Measurements from ENCODE around the gene TGM2.

TGM2 gene

DNA sequence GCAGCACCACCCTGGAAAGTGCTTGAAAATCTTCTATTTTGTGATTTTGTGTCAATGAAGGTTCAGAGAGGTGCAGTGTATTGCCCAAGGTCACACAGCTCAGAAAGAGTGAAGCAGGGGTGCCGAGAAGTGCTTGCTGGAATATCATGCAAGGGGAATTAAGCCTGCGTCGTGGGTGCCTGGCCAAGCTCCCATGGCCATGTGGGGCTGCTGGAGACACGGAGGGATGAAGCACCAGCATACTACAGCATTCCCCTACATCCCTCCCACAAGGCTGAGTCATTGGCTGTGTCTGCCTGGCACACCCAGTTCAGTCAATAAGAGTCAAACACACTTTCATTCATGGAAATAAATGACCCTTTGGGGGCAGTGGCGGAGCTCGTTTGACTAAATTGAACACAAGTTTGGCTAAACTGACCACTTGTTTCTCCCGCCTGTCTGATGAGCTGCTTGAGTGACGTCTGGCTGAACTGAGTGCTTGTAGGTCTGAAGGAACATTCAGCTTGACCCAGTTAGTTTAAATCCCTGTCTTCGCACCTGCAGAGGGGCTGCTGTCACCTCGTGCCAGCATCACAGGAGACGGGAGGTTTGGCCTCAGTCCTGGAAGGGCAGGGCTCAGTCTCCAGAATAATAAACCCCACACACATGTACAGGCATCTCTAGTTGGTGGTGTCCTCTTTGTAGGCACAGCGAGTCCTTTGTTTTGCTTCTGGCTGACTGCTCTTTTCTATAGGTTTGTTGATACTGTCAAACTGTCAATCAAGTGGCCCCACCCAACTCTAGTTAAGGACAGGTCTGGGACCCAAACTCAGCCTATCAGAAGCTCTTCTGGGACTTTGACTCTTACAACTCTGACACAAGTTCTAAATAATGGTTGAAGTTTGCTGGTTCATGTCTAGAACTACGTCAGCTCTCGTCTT, 8.4 kb upstream of the TGM2 start:
- DNase-seq = no peak

DNA sequence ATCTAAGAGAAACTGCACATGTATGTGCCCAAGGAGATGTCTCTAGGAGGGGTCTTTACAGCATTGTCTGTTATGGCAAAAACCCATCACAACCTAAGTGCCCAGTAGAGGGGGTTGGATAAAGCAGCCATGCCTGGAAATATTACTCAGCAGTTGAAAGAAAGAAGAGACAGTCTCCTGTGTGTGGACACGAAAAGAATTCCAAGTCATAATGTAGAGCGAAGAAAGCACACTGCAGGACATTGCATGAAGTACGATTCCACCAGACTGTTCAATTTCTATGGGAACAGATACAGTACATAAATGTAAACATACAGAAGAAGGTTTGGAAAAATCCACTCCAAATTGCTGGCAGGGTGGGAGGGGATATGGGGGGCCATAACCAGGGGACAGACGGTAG, 7.3 kb upstream of the TGM2 start:
- no peak for DNase-seq

GRCh38 chr20:38171675-38172043, 6.6 kb upstream of the TGM2 start:
- DNase-seq = no peak

GRCh38 chr20:38170826-38171674, 6.0 kb upstream of the TGM2 start:
- DNase-seq = no peak

- no peak for DNase-seq
Observed at GRCh38 chr20:38170219-38170825, 5.3 kb upstream of the TGM2 start.

- no peak for DNase-seq
Observed at GRCh38 chr20:38169636-38170193, 4.6 kb upstream of the TGM2 start.

- DNase-seq = no peak
Observed at GRCh38 chr20:38168791-38169589, 3.9 kb upstream of the TGM2 start.

DNA sequence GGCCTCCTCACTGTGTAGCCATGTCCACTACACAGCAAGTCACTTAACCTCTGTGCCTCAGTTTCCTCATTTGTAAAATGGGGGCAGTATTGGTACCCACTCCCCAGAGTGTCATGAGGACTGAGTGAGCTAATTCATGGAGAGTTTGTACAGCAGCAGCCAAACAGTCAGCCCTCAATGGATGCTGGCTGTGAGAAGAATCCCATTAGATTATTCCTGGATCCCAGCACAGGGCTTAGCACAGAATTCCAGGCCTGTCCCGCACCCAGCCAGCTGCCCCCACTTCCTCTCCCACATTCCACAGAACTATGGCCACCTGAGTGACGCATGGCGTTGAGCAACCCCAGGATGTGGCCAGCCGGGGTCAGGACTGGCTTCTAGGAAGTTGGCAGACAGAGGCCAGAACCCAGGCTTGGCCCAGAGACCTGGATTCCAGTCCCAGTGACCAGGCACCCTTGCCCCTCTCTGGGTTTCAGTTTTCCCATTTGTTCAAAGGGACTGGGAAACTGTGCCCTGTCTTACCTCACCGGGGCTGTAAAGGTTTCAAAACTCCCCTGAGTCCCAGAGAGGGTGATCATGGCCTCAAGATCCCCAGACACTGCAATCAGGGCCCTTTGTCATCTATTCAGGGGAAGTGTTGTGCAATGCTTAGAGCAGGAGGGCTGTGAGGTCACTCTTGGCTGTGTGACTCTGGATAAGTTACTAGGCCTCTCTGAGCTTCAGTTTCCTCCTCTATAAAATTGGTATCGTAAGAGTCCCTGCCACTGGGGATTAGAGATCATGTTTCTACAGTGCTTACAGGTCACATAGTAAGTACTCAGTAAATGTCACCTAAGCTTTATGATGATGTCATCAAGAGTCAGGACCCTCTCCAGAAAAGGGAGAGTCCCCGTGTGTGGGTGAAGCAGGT, 3.0 kb upstream of the TGM2 start:
- DNase-seq = no peak

GRCh38 chr20:38167328-38167850, 2.3 kb upstream of the TGM2 start:
- DNase-seq = no peak

DNA sequence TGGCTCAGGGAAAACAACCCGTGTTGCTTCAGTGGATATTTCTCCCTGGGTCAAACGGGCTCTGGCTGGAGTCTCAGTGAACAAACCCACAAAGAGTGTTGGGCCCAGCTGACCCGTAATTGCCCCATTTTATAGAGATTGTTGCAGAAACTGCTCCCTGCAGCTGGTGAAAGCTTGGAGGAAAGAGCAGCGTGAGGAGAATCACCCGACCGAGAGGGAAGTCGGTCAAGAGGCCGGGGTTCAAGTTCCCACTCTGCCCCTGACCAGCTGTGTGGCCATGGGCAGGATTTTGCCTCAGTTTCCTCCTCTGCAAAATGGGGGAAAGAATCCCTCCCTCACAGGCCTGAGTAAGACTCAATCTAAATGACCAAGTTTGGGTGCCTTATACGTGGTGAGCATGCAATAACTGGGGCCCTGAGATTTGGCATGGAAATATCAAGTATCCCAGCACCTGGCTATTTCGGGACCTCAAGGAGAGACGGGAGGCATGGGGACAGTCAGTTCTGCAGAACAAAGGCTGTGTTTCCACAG, 1.7 kb upstream of the TGM2 start:
- no peak for DNase-seq

DNA sequence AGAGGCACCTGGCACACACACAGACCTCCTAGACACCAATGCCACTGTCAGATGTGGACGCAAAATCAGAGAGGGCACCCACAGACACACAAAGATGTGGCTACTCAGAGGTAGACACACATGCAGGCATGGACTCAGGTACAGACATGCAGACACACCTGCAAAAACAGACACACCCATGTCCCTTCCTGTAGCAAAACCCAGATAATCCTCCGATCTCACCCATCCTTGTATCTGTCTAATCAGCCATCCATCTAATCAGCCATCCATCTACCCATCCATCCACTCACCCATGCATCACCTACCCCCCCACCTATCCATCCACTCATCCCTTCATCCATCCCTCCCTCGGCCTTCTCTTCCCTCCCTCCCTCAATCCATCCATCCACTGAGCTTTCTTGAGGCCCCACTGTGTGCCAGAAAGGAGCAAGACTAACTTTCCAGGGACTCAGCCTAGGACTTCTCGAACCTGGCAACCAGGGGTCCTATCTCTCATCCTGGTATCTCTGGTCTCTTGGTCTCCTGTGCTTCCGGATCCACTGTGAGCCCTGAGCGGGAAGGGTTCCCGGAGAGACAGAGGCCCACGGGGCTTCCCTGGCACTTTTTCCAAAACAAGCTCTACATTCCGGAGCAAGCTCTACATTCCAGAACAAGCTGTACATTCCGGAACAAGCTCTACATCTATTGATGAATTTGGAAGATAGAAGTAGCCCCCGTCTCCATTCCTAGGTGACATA, 1.1 kb upstream of the TGM2 start:
- no peak for DNase-seq

DNA sequence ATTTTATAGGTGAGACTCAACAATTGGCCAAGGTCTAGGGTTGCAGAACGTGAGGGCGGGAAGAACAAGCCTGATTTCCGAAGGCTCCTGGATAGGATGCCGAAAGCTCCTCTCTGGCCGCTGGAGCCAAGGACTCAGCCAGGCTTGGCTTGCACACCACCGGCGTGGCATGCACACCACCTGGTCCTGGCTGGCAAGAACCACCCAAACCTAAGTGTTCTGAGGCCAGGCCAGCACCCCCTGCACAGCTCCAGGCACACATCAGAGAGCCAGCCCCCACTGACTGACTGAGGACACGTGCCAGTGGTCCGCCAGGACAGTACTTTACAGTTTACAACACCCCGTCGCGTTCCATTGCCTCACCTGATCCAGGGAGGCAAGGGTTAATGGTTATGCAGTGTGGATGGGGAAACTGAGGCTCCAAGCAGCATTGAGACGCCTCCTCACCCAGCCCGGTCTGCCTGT, 414 bp downstream of the TGM2 start:
- no peak for DNase-seq

- no peak for DNase-seq
Observed at GRCh38 chr20:38164069-38164468, 1.0 kb downstream of the TGM2 start.

DNA sequence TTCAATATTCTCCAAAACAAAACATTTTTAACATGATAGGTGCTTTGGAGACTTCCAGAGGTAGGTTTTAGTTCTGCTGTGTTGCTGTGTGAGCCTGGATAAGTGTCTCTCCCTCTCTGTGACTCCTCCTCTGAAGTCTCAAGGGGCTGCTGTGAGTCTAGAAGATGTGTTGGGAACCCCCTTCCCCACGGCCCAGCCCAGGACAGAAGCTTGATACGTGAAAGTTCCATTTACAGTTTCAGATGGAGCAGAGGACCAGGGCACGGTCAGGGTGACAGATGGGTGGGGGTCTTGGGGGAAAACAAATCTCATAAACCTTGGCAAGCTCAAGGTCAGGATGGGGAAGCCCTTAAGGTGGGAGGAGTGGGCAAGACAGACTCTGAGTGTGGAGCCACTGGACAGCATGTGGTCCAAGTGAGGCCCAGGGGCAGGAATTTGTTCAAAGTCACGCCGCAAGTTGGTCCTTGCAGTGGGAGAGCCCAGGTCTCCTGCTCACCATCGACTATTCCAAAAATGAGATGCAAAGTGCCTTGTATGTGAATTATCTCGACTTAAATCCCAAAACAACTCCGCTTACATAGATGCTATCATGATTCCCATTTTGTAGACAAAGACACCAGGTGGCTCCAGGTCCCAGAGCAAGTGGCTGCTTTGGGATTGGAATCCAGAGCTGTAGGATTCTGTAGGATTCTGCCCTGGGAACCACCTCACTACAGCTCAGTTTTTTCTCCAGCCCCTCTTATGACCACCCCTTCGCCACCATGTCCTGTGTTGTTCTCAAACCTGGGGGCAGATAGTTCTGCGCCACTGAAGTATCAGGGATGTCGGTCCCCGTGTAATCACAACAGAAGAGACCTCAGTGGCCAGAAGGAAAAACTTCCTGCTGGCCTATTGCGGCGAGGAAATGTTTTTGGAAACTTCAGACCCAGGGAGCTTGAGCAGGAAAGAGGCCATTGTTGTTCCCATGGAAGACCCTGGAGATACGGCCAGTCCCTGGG, 1.9 kb downstream of the TGM2 start:
- DNase-seq = no peak

GRCh38 chr20:38162149-38162548, 2.9 kb downstream of the TGM2 start:
- DNase-seq = no peak

DNA sequence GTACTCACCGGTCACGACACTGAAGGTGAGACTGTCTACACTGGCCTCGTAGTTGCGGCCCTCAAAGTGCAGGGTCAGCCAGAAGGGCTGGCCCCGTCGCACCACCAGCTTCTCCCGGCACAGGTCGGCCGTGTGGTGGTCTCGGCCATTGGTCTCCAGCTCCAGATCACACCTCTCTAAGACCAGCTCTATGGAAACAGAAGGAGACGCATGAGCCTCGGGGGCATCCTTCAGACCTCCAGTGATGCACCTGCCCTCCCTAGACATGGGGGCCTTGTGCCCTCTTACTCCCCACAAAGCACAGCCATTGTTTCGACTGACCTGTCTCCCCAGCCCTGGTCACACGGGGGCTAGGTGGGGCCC, 3.7 kb downstream of the TGM2 start:
- no peak for DNase-seq

GRCh38 chr20:38159957-38160756, 4.9 kb downstream of the TGM2 start:
- no peak for DNase-seq

DNA sequence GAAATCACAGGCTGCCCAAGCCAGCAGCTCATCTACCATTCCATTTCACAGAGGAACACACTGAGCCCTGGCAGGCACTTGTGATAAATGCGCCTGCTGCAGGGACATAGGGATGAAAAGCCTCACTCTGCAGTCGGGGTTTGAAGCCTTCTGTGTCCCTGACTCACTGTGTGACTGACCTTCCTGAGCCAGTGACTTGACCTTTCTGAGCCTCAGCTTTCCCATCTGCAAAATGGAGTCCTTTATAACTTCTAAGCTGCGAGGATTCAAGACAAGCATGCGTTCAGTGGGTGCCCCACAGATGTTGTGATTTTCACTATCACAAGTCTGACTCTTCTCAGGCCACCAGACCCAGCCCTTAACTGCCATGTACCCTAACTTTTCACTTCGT, 5.5 kb downstream of the TGM2 start:
- DNase-seq = no peak
